ENCODE measurements around the gene FAM209B.
"Not testable (repeated sequence)": the region's sequence is repeated elsewhere in the genome, so short reads cannot be mapped to it uniquely, and the experiment has no call there.

Gene FAM209B, protein sequence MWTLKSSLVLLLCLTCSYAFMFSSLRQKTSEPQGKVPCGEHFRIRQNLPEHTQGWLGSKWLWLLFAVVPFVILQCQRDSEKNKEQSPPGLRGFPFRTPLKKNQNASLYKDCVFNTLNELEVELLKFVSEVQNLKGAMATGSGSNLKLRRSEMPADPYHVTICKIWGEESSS

DNA sequence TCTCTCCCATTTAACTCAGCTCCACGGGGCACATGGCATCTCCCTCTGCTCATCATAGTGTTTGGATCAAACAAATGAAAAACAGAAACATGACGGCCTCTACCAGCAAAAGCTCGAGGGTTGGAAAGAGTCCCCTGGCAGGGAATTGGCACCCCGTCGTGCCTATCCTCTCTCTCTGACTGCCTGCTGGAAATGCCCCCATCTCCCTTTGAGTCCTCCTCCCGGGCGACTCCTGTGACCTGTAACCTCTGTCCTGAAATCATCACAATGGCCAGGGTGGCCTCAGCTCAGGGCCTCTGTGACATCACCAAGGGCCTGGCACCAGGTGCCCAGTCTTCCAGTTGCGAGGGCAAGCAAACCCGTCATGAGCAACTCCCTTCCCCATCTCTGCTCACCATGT lies at the start of gene FAM209B:
FAM209B (plus strand) TSS at position 301 of the 400 bp plus-strand sequence; CDS start at position 397, 96 bp downstream.
- peak in 1 of 10 donors; percentile 24 for DNase-seq
- intact Hi-C loops (cut with DNase I): not testable (repeated sequence)

DNA sequence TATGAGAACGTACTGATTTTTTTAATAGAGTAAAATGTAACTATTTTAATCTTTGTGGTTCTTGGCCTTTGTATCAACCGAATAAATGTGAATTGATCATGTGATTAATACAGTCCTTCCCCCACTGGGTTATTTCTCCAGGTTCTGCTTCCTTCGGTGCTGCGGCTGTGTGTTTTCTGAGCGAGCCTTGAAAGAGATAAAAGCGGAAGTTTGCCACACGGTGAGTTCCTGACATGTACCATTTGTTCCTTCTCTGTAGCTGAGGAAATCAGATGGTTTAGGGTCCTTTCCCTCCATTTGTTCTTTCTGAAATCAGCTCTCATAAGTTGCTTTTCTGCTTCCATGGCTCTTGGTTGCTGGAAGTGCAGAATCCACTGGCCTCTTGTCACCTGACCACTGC lies 49.1 kb upstream of the FAM209B start:
- no peak for DNase-seq
- intact Hi-C loops (cut with DNase I): no loop called here

DNA sequence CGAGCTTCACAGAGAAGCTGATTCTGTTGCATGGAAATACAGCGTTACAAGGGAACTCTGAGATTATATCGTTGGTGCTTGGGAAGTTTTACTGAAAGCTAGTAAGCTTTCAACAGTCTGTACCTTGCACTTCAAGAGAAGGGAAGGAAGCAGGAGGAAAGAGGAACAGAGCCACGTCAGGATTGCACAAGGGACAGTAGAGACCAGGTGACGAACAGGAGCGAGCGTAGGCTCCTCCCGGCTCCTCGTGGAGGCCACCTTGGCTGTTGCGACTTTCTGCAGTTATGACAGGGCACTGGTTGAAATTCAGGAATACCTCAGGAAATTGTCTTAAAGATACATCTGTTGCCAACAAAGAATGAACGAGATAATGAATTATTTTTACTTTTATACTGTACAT lies 45.8 kb upstream of the FAM209B start:
- DNase-seq: no peak
- intact Hi-C loops (cut with DNase I): no loop called here

DNA sequence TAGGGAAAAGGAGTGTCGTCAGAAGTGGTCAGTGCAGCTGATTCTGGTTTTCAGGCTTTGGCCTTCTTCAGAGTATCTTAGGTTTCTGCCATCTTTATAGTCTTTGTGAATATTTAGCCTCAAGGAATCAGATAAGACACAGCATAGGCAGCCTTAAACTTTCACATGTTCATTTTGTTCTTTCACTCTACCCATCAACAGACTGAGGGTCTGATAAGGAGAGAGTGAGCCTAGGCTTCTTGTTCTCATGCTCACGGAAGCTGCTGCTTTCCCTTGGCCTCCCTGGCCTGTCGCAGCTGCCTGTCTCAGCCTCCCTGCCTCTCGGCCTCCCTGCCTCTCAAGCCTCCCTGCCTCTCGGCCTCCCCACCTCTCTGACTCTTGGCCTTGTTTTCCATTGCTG lies 44.5 kb upstream of the FAM209B start:
- intact Hi-C loops (cut with DNase I): no loop called here
- DNase-seq: no peak

DNA sequence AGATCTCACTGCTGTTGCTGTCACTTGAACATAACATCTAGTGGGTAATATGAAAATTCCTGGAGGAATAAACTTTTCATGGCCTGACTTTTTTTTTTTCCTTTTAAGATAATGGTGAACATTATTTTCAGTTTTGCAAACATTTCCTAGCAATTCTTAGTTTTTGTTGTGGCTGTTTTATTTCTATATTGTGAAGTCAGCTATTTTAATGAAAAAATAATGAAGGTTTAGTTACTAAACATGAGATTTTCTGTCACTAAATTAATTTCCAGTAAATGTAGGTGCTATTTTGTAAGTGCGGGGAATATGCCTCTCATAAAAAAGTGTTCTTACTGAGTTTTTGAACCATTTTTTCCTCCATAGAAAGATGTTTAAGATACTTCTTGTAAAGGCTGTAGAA lies 31.9 kb upstream of the FAM209B start:
- no peak for DNase-seq
- intact Hi-C loops (cut with DNase I): no loop called here

DNA sequence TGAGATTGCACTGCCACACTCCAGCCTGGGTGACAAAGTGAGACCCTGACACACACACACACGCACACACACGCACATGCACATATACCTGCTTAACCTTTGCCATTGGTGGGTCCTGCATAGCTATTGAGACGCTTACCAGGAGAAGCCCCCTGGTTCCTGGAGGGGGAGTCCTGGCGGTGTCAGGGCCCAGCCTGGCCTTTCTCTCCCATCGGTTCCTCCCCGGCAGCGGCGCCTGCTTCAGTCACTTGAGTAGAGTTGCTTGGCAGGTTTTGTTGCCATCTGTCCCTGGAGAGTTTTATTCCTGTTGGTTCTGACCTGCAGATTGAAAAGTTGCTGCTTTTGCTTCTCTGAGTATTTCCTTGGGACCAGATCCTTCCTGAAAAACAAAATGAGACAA lies 29.1 kb upstream of the FAM209B start:
- DNase-seq: no peak
- intact Hi-C loops (cut with DNase I): no loop called here

DNA sequence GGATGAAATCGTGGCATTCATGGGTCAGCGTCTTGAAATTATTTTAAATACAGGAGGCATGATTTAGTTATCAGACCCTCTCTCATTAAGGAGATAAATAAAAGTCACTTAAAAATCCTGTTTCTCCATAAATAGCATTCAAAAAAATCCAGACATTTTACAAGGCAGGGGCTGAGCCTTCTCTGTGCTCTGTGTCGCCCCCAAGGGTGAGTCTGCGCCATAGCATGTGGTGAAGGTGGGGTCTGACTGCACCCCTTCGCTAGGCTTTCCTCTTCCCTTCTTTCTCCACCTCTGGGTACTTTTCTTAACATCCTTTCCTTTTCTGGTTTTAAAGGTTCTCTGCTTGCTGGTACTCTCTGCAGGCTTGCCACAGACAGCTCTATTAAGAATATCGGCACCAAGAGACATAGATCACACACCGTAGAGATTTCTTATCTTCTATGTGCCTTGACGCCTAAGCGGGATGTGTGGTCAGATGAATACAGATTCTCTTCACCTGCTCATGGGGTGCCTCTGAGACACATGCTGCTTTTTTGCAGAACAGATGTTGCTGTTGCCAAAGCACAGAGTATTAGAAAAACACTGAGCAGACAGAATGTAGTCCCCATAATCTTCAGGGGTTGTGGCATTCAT lies 28.6 kb upstream of the FAM209B start:
- intact Hi-C loops (cut with DNase I): no loop called here
- no peak for DNase-seq

DNA sequence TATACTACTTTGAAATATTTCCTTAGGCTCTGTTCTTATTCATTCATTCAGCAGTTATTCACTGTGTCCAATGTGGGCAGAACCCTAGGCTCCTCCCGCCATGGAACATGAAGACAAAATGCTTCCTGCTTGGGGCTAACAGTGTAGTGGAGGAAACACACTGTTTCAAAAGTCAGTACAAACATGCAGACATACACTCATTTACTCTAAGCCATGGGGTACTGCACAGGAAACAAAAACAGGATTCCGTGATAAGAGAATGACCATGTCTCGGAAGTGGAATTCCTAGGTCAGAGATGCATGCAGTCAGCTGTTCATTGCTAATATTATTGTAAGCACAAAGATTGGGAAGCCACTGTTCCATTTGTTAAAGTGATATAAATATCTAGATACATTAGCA lies 26.9 kb upstream of the FAM209B start:
- intact Hi-C loops (cut with DNase I): no loop called here
- no peak for DNase-seq

DNA sequence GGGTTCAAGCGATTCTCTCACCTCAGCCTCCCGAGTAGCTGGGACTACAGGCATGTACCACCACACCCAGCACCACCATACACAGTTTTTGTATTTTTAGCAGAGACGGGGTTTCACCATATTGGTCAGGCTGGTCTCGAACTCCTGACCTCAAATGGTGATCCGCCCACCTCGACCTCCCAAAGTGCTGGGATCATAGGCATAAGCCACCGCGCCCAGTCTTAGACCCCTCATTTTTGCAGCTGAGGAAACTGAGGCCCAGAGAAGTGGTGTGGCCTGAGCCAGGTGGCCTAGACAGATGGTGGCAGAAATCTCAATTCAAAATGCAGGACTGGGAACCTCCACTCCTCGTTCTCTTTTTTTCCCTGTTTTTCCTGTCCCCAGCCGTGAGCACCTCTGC lies 21.1 kb upstream of the FAM209B start:
- intact Hi-C loops (cut with DNase I): no loop called here
- peak in 1 of 10 donors; percentile 27 for DNase-seq

DNA sequence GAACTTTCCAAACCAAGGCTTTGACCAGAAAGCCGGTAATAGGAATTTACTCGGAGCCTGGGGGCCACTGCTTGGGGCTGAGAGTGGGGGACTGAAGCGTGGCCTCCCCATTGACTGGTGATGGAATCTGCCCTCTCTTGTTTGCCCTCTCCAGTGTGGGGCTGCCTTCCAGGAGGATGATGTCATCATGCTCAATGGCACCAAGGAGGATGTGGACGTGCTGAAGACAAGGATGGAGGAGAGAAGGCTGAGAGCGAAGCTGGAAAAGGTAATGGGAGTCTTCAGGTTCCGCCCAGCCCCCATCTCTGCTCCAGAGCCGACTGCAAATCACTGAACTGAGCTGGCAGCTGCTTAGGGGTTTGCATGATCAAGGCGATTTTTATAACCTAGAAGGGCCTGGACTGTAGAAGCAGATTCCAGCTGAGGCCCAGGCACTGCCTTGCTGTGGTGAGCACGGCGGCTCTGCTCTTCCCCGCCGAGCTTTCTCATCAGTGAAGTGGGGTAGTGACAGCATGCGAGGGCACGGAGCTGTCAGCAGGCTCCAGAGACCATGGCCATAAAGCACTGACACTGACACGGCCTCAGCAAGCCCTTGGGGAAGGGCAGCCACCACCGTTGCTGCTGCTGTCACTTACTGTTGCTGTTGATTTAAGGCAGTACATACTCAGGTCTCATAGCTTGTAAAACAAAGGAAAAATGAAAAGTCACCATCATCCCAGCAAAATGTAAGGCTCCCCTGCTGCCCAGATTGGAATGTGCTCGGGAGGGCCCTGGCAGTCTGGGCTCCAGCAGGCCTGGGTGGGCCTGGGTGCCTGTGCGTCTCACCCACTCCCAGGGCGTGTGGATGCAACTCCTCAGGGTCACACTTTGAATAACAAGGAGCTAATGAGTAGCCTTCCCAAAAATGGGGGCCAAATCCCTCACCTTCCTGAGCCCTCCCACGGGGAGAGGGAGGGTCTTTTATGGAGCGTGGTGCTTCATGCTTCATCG lies 19.6 kb upstream of the FAM209B start:
- DNase-seq: peak in 1 of 10 donors; percentile 73
- intact Hi-C loops (cut with DNase I): no loop called here

DNA sequence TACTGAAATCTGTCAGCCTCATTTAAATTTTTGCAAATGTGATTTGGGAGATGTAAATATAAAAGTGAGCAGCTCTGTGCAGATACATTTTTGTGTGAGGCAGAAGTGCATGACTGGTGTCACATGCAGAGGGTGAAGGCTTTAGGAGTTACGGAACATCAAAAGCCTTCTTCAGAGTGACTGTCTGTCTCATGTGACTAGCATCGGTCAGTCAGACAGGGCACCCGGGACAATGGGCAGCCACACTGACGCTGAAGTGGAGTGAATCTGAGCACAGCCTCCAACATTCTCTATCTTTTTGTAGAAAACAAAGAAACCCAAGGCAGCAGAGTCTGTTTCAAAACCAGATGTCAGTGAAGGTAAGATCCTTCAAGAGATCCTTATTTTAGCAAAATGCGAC lies 16.4 kb upstream of the FAM209B start:
- DNase-seq: peak in 4 of 10 donors; percentile 13 to 79 (median 43)
- intact Hi-C loops (cut with DNase I): no loop called here

DNA sequence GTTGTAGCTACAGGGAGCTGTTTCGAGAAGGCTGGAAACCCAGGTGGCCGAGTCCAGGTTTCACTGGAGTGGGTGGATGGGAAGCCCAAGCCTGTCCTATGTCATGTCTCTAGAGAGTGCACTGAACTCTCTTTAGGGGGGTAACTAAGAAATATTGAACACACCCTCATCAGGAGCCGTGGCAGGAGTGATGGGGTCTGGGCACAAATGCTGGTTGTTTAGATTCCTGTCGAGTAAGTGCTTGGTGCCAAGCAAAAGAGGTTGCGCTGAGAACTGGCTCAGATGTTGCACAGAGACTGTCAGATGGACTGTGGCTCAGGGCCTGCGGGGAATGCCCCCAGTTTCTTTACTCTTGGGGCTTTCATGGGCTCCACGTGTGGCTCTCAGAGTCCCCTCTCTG lies 15.8 kb upstream of the FAM209B start:
- peak in 1 of 10 donors; percentile 55 for DNase-seq

DNA sequence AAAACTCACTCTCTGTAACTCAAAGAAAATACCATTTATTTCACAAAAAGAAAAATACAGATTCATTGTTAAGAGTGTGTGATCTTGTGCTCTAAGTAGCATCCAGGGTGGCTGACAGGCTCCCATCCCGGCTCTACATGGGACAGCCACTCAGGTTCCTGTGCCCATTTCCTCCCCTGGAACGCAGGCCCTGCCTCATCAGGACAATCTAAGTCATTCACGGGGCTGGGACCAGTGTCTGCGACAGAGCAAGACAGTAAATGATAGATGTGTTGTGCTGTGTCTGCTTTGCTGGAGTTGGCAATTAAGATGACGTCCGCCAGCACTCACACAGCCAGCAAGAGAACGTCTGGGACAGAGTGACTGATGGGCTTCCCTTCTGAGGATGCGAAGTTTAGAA lies 15.4 kb upstream of the FAM209B start:
- no peak for DNase-seq
- intact Hi-C loops (cut with DNase I): no loop called here

More for the DNA sequence above, 15.8 kb upstream of the FAM209B start:
- intact Hi-C loops (cut with DNase I): no loop called here

DNA sequence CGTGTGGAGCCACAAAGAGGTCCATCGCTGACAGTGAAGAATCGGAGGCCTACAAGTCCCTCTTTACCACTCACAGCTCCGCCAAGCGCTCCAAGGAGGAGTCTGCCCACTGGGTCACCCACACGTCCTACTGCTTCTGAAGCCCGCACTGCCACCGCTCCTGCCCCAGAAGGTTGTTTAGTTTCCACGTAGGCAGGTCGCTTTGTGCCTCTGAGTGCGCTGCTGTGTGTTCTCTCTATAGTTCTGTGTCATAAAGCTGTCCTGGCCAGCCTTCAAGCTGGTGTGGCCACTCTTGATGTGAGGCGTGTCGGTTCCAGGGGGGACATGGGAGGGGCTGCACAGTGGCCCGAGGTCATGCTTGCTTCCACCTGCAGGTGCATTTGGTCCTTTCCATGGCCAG lies 14.9 kb upstream of the FAM209B start:
- peak in 1 of 10 donors; percentile 50 for DNase-seq
- intact Hi-C loops (cut with DNase I): no loop called here

DNA sequence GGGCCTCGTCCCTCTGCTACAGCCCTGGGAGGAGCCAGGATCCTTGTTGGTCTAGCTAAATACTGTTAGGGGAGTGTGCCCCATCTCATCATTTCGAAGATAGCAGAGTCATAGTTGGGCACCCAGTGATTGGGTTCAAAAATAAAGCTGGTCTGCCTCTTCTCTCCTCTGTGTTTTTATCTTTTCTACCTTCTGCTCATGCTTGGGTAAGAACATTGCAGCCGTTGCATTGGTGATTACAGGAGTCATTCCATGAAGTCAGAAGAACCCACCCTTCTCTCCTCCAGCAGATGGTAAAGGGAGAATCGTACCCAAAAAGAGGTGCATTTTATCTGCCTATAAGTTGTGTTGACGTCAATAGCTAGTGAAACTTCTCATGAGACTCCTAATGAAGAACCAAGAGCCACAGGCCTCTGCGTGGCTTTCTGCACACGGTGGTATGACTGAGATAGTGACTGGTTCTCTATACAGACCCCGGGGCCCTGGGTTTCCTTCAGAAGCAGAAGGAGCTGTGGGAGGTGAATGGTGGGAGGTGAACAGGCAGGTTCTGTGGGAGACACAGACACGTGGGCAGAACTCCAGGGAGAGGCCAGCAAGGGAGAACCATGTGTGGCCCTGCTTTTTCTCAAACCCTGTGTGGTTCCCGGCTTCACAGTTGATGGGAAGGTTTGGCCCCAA lies 14.2 kb upstream of the FAM209B start:
- intact Hi-C loops (cut with DNase I): no loop called here
- no peak for DNase-seq

DNA sequence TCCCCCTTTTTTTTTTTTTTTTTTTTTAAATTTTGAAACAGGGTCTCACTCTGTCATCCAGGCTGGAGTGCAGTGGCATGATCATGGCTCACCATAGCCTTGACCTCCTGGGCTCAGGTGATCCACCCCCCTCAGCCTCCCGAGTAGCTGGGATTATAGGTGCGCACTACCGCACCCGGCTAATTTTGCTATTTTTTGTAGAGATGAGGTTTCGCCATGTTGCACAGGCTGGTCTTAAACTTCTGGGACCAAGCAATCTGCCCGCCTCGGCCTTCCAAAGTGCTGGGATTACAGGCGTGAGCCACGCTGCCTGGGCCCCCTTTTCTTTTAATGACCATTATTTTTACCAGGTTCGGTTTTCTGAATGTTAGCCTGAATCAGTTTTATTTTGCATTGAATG lies 13.5 kb upstream of the FAM209B start:
- intact Hi-C loops (cut with DNase I): no loop called here

DNA sequence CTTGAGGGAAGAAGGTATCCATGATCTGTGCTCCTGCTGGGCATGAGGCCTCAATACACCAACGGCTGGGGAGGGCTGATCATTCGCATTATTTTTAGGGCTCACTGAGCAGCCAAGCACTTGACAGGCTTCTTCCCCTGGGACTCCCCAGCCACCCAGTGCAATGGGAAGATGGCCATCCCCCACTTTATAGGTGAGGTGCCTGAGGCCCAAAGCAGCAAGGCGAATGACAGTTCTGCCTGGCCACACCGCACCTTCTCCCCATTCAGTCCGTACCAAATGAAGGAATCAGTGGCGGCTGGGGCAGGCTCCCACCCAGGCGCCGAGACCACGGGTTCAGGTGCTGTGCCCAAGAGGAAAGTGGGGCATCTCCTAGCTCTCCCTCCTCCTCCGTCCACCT lies 12.9 kb upstream of the FAM209B start:
- DNase-seq: peak in 1 of 10 donors; percentile 57
- intact Hi-C loops (cut with DNase I): no loop called here

More for the DNA sequence above, 13.5 kb upstream of the FAM209B start:
- no peak for DNase-seq

DNA sequence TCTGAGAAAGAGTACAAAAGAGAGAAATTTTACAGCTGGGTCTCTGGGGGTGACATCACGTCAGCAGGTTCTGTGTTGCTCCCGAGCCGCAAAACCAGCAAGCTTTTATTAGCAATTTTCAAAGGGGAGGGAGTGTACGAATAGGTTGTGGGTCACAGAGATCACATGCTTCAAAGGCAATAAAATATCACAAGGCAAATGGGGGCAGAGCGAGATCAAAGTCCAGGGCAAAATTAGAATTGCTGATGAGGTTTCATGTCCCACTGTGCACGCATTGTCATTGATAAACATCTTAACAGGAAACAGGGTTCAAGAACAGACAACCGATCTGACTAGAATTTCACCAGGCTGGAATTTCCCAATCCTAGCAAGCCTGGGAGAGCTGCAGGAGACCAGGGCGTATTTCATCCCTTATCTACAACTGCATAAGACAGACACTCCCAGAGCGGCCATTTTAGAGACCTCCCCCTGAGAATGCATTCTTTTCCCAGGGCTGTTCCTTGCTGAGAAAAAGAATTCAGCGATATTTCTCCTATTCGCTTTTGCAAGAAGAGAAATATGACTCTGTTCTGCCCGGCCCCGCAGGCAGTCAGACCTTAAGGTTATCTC lies 12.2 kb upstream of the FAM209B start:
- DNase-seq; intact Hi-C loops (cut with DNase I): not testable (repeated sequence)

DNA sequence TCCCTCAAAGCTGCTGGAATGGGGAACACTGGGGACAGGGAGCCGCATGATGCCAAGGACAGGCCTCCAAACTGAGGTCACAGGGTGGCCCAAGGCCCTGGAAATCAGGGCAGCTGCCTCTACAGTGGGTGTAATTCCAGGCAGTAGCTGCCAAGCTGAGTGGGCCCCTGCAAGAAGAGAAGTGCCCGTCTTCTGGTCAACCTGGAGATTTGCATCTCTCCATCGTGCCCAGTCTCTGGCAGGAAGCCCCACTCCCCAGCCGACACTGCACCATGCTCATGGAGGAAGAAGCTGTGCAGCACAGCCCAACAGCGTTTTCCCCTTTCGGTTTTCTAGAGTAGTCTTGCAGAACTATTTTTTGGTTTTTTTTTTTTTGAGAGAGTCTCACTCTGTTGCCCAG lies 10.7 kb upstream of the FAM209B start:
- DNase-seq: no peak
- intact Hi-C loops (cut with DNase I): no loop called here

DNA sequence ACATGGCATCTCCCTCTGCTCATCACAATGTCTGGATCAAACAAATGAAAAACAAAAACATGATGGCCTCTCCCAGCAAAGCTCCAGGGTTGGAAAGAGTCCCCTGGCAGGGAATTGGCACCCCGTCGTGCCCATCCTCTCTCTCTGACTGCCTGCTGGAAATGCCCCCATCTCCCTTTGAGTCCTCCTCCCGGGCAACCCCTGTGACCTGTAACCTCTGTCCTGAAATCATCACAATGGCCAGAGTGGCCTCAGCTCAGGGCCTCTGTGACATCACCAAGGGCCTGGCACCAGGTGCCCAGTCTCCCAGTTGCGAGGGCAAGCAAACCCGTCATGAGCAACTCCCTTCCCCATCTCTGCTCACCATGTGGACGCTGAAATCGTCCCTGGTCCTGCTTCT lies 8.6 kb upstream of the FAM209B start, which contains the start of gene FAM209A:
FAM209A (plus strand) TSS at position 301 of the 400 bp plus-strand sequence; CDS start at position 366, 65 bp downstream.
- DNase-seq; intact Hi-C loops (cut with DNase I): not testable (repeated sequence)

Data from posterior cingulate gyrus (tissue), 11 donors.